Psoas muscle (tissue), 8 donors: ENCODE data around the gene PPM1F. TPM values are rescaled to one million over a fixed set of nuclear protein-coding genes. Genes with fewer than 3 reads are reported as not detected.
"Not testable (repeated sequence)": the region's sequence is repeated elsewhere in the genome, so short reads cannot be mapped to it uniquely, and the experiment has no call there.

Experiments
- ATAC-seq, 4 donors: fragments of 200-7000 bp; cut with Tn5 transposase; one replicate each; pipeline ENCODE4 v1.9.1; 2020; ENCODE audit warnings: moderate library complexity in 3 of 4, mild to moderate bottlenecking in 2 of 4
- DNase-seq, 2 donors: peaks; one replicate each; pipeline ENCODE4 v3.0.0-alpha.2; 2020
- H3K27ac ChIP-seq: fragments of 200-600 bp; one replicate; pipeline ENCODE4 v1.8.0; 2022
- H3K27me3 ChIP-seq, 3 donors: fragments of 200-600 bp in 1 of 3; one replicate each; pipeline versions ENCODE4 v1.6.1 to v1.8.0; 2013 to 2022; ENCODE audit warnings: low read length in 2 of 3, mild to moderate bottlenecking in 2 of 3, moderate library complexity in 1 of 3; ENCODE audit not compliant: insufficient read depth in 3 of 3
- H3K36me3 ChIP-seq, 2 donors: fragments of 200-600 bp in 1 of 2; one replicate each; pipeline versions ENCODE4 v1.6.1 to v1.8.0; 2013 to 2022; ENCODE audit warnings: low read depth in 1 of 2, mild to moderate bottlenecking in 1 of 2, moderate library complexity in 1 of 2; ENCODE audit not compliant: insufficient read depth in 1 of 2
- H3K4me1 ChIP-seq: fragments of 200-600 bp; one replicate; pipeline ENCODE4 v1.8.0; 2022
- H3K4me3 ChIP-seq: fragments of 200-600 bp; one replicate; pipeline ENCODE4 v1.8.0; 2022; ENCODE audit warnings: mild to moderate bottlenecking
- H3K9me3 ChIP-seq: fragments of 200-600 bp; one replicate; pipeline ENCODE4 v1.8.0; 2022
- WGBS, 3 donors: extraction: QIAGEN DNeasy Blood & Tissue Kit; methylation state at CpG; one replicate each; pipeline versions ENCODE4 v1.1.6 to v1.1.7; 2013; 5-methylcytosine and 5-hydroxymethylcytosine counted together
- intact Hi-C, 2 donors: fragments of 100-400 bp; cut with DNase I; formaldehyde crosslinking; loops; one replicate each; pipeline versions ENCODE4 v1.11.0 to v1.14.2; 2022
- polyA plus RNA-seq, 3 donors: library from polyadenylated mRNA; stranded (reverse); fragments of 200-250 nt; gene quantifications; one replicate each; pipeline ENCODE4 v1.2.3, GENCODE V29; 2013
- total RNA-seq, 4 donors: library from RNA; stranded (reverse); fragmentation: NEBNext Ultra II Directional in 2 of 4; extraction: Animal tissue kit (Norgen Biotek cat#: 25700) in 2 of 4; gene quantifications; one replicate each; pipeline versions ENCODE4 v1.2.1 to v1.2.4, GENCODE V29; 2021 to 2023
- TF ChIP-seq, protein P1 (sequence below): fragments of 200-600 bp; IDR thresholded peaks from one replicate; pipeline ENCODE4 v1.8.0; 2022; ENCODE audit warnings: antibody characterized with exemption
- donor health status: healthy with polysubstance abuse.
- donor health status: DM: no; HTN: no; CAD: no; lungs with moderate emphysema.
- donor health status: Bipolar disorder and iron deficiency.
- donor health status: healthy.
- donor health status: DM: yes; HTN: yes; CAD: no.
- donor health status: DM: no; HTN: no; CAD: no.
- donor health status: DM: no; HTN: no; CAD: no.
- donor health status: DM: yes; HTN: yes; CAD: no.

Gene PPM1F
- total and polyA plus RNA-seq, 7 donors: 8.1 to 29.5 (median 13.1) TPM

DNA sequence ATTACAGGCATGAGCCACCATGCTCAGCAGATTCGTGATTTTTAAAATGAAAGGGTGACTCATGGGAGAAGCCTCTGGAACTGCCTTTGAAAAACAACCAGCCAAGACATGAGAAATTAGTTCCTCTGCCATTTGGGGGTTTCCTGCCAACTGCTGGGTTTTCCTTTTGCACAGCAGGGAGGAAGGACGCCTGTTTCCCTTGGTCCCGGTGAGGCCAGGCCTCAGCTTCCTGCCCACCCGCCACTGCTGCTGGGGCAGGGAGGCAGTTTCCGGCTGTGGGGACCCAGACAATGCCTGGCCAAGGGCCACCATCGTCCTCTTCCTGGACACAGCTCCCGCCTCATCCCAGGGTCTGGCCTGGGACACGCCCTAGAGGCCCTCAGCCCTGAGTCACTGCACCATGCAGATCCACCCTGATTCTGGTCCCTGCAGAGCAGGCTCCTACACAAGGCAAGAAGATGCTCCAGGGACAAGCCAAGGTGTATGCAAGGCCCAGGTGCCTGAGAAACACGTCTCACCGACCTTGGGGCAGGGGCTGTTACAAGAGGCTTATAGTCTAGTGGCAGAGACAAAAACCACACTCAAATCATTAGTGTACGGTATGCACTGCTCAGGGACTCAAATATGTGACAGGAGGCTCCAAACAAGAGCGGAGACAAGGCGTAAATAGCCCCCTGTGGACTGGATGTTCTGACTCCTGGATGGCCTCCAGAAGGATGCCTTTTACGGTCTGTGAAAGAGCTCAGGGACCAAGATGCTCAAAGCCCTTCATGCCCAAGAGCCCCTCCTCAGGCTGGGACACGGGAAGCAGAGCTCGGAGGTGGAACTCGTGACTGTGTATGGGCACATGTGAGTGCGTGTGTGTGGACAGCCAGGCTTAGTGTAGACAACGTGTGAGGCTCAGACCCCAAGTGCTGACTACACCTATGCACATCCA is 10.0 kb downstream of the PPM1F start:
- intact Hi-C loops: no loop called here
- Histone ChIP-seq H3K4me3 (no peak overlapping the region), H3K9me3 (no peaks in the 10 kb centered on the region), H3K27me3 (no peaks in the 10 kb centered on the region), H3K36me3 (peaks cover 0 to 23% of the 10 kb centered on the region in 2 donors), H3K27ac (peak overlapping the region; percentile 84), H3K4me1 (peaks cover 43% of the 10 kb centered on the region)
- DNase-seq (peak; percentile 88 to 92), ATAC-seq (peak in 3 of 4 donors; percentile 13 to 36 (median 19))
- TF ChIP-seq, protein P1, sequence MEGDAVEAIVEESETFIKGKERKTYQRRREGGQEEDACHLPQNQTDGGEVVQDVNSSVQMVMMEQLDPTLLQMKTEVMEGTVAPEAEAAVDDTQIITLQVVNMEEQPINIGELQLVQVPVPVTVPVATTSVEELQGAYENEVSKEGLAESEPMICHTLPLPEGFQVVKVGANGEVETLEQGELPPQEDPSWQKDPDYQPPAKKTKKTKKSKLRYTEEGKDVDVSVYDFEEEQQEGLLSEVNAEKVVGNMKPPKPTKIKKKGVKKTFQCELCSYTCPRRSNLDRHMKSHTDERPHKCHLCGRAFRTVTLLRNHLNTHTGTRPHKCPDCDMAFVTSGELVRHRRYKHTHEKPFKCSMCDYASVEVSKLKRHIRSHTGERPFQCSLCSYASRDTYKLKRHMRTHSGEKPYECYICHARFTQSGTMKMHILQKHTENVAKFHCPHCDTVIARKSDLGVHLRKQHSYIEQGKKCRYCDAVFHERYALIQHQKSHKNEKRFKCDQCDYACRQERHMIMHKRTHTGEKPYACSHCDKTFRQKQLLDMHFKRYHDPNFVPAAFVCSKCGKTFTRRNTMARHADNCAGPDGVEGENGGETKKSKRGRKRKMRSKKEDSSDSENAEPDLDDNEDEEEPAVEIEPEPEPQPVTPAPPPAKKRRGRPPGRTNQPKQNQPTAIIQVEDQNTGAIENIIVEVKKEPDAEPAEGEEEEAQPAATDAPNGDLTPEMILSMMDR: no peak
- 39 to 41% (median 40%) methylated on average over 19 of the region's 19 CpGs for WGBS, 3 donors

DNA sequence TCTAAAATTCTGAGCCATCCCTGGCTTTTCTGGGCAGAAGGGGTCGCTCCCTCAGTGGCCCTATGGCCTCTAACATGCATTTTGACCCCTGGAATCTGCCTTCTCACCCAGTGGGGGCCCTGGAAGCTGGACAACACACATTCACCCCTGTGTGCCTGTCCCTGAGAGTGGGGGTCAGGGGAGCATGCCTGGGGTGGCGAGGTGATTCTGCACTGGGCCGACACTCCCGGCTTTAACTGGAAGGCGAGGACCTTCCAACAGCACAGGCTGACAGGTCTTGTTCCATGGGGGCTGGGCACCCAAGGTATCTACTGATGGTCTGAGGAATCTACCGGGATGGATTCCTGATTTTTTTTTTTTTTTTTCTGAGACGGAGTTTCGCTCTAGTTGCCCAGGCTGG is 10.7 kb downstream of the PPM1F start:
- H3K9me3 ChIP-seq: no peaks in the 10 kb centered on the region
- peak overlapping the region; percentile 84 for H3K27ac ChIP-seq
- H3K4me1 ChIP-seq: peaks cover 50% of the 10 kb centered on the region
- no peaks in the 10 kb centered on the region for H3K27me3 ChIP-seq
- no peak for DNase-seq
- intact Hi-C loops: no loop called here
- no peak for ATAC-seq
- H3K4me3 ChIP-seq: no peak overlapping the region
- TF ChIP-seq, protein P1: no peak
- 63 to 90% (median 75%) methylated on average over 7 to 8 of the region's 8 CpGs for WGBS, 3 donors
- peaks cover 0 to 23% of the 10 kb centered on the region in 2 donors for H3K36me3 ChIP-seq

DNA sequence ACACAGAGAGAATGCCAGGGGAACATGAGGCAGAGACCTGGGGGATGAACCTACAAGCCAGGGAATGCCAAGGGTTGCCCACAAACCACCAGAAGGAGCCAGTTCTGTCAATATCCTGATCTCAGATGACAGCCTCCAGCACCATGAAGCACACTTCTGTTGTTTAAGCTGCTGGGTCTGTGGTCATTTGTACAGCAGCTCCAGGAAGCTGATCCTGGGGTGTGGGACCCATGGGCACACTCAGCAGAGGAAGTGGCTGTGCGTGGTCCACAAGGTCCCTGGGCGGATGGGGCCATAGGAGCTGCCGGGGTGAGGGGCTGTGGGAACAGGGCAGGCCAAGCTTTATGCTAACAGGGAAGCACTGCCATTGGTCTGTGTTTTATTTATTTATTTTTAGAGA is 12.1 kb downstream of the PPM1F start:
- TF ChIP-seq, protein P1: no peak
- H3K4me1 ChIP-seq: peaks cover 45% of the 10 kb centered on the region
- ATAC-seq: no peak
- intact Hi-C loops: no loop called here
- DNase-seq: no peak
- H3K36me3 ChIP-seq: peaks cover 0 to 30% of the 10 kb centered on the region in 2 donors
- H3K27ac ChIP-seq: peak overlapping the region; percentile 84
- no peaks in the 10 kb centered on the region for H3K9me3 ChIP-seq
- H3K27me3 ChIP-seq: no peaks in the 10 kb centered on the region
- no peak overlapping the region for H3K4me3 ChIP-seq
- 78 to 80% (median 80%) methylated on average over 3 of the region's 3 CpGs for WGBS, 3 donors

DNA sequence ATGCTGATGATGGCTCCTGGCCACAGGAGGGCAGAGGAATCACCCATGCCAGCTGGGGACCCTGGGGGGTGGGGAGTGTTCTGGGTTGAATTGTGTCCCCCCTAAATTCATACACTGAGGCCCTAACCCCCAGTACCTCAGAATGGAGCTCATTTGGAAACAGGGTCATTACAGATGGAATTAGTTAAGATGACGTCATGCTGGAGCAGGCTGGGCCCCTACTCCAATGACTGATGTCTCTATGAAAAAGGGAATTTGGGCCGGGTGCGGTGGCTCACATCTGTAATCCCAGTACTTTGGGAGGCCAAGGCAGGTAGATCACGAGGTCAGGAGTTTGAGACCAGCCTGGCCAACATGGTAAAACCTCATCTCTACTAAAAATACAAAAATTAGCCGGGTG is 12.7 kb downstream of the PPM1F start:
- H3K4me3 ChIP-seq: not testable (repeated sequence)
- 67 to 75% (median 73%) methylated on average over 5 of the region's 5 CpGs for WGBS, 3 donors

DNA sequence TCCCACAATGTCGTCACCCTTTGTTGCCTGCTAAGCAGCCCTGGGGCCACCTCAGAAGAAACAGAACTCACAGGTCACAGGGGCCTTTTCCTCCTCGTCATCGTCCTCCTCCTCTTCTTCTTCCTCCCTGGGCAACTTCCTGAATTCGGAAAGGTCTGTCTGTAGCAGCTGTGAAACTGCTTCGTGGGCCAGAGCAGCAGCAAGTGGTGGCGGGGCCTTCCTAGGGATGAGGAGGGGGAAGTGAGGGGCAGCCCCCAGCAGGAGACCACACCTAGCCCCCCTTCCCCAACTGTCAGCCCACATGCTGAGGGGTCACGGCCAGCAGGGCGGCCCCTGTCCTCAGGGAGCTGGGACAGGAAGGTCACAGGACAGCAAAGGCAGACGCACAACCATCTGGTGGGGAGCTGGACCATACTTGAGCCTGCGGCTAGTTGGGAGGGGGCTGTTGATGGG is 13.2 kb downstream of the PPM1F start:
- H3K9me3 ChIP-seq: no peaks in the 10 kb centered on the region
- no peak for ATAC-seq

More for the DNA sequence above, 12.7 kb downstream of the PPM1F start:
- peaks cover 0 to 29% of the 10 kb centered on the region in 2 donors for H3K36me3 ChIP-seq
- not testable (repeated sequence) for H3K27me3 ChIP-seq, ATAC-seq, H3K9me3 ChIP-seq, DNase-seq
- intact Hi-C loops: loop anchor here (2.0 to 5.0 kb wide), 4 partner anchors 13 to 228 kb away; partner anchors contain the start of genes PPM1F (in 2 of the 2) and MAPK1 (in 1 of the 2)
- peaks cover 40% of the 10 kb centered on the region for H3K4me1 ChIP-seq
- H3K27ac ChIP-seq: peak overlapping the region; percentile 84

More for the DNA sequence above, 13.2 kb downstream of the PPM1F start:
- H3K4me3 ChIP-seq: peak overlapping the region; percentile 59
- TF ChIP-seq, protein P1: no peak
- intact Hi-C loops: loop anchor here (2.0 to 5.0 kb wide), 4 partner anchors 13 to 227 kb away; partner anchors contain the start of genes PPM1F (in 2 of the 2) and MAPK1 (in 1 of the 2)
- H3K4me1 ChIP-seq: peaks cover 40% of the 10 kb centered on the region
- no peak for DNase-seq
- H3K27me3 ChIP-seq: no peaks in the 10 kb centered on the region
- 59 to 65% (median 63%) methylated on average over 10 of the region's 10 CpGs for WGBS, 3 donors
- H3K27ac ChIP-seq: peak overlapping the region; percentile 84
- H3K36me3 ChIP-seq: peaks cover 0 to 26% of the 10 kb centered on the region in 2 donors
